ENCODE measurements around the gene GALE. TPM values are rescaled to one million over a fixed set of nuclear protein-coding genes. Genes with fewer than 3 reads are reported as not detected.
A peak's percentile ranks its signal among the peaks of the same experiment; 100 is the strongest.

GALE gene
- total and polyA plus RNA-seq, 2 of the 13 experiments (the other 11 are each of a cell fraction or from before 2014, with no cell fraction given) = 85.2 to 88.4 TPM

DNA sequence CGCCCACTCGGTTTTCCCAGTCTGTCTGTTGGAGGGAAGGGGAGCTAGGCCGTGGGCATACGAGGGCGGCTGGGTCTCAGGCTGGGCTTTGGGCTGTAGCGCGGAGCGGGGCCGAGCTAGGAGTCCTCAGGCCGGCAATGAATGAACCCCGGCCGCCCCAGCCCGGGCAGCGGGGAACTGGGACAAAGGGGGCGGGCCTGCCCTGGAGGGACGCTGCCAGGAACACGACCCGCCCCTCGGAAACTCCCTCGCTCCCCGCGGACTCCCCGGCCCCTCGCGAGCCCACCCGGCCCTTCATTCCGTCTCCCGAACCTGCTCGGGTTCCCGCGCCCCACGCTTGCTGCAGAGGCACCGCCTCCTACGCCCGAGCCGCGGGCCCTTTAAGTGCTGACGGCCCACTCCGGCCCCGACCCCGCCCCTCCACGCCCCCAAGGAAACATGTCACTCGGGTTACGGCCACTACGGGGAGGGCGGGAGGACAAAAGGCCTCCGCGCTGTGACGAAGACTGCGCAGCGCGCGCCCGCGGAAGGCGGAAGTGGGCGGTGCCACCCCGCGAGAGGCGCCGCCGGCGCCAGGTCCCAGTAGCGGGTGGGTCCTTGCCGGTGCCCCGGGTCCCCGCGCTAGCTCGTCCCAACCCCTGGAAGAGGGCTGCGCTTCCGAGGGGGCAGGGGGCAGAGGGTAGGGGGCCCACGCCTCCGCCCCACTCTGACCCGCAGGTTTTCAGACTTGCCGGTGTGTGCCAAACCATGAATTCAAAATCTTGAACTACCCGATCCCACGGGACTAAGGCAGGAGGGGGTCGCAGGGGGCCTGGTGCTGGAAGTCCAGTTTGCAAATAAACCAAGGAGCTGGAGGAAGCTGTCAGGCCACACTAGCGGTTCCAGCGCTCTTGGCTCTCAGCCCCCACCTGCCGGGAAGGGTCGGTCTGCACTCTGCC lies at the start of gene GALE (continued):
- TF ChIP-seq, protein P1, sequence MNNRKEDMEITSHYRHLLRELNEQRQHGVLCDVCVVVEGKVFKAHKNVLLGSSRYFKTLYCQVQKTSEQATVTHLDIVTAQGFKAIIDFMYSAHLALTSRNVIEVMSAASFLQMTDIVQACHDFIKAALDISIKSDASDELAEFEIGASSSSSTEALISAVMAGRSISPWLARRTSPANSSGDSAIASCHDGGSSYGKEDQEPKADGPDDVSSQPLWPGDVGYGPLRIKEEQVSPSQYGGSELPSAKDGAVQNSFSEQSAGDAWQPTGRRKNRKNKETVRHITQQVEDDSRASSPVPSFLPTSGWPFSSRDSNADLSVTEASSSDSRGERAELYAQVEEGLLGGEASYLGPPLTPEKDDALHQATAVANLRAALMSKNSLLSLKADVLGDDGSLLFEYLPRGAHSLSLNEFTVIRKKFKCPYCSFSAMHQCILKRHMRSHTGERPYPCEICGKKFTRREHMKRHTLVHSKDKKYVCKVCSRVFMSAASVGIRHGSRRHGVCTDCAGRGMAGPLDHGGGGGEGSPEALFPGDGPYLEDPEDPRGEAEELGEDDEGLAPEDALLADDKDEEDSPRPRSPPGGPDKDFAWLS (CRISPR knock-in tag; IDR thresholded peaks at IDR 0.05; ENCODE audit: borderline replicate concordance) = no peak
- TF ChIP-seq RXRA (CRISPR knock-in tag; IDR thresholded peaks at IDR 0.05) = no peak
- no peak for TF ChIP-seq ZNF75D (CRISPR knock-in tag; IDR thresholded peaks at IDR 0.05; ENCODE audit: borderline replicate concordance)
- TF ChIP-seq SATB2 (CRISPR knock-in tag; IDR thresholded peaks at IDR 0.05) = no peak
- TF ChIP-seq, protein P2, sequence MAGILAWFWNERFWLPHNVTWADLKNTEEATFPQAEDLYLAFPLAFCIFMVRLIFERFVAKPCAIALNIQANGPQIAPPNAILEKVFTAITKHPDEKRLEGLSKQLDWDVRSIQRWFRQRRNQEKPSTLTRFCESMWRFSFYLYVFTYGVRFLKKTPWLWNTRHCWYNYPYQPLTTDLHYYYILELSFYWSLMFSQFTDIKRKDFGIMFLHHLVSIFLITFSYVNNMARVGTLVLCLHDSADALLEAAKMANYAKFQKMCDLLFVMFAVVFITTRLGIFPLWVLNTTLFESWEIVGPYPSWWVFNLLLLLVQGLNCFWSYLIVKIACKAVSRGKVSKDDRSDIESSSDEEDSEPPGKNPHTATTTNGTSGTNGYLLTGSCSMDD (CRISPR knock-in tag; IDR thresholded peaks at IDR 0.05) = no peak
- TF ChIP-seq RBM39 (IDR thresholded peaks at IDR 0.05; ENCODE audit: low read depth, low read length, poor library complexity, severe bottlenecking) = no peak
- no peak for TF ChIP-seq ZNF567 (CRISPR knock-in tag; IDR thresholded peaks at IDR 0.05; ENCODE audit: borderline replicate concordance)
- peak; percentile 92 for TF ChIP-seq SAP130 (CRISPR knock-in tag; IDR thresholded peaks at IDR 0.05; ENCODE audit: low read depth)
- no peak for TF ChIP-seq ZNF101 (CRISPR knock-in tag; IDR thresholded peaks at IDR 0.05; ENCODE audit: borderline replicate concordance, low read depth)
- TF ChIP-seq, protein P3, sequence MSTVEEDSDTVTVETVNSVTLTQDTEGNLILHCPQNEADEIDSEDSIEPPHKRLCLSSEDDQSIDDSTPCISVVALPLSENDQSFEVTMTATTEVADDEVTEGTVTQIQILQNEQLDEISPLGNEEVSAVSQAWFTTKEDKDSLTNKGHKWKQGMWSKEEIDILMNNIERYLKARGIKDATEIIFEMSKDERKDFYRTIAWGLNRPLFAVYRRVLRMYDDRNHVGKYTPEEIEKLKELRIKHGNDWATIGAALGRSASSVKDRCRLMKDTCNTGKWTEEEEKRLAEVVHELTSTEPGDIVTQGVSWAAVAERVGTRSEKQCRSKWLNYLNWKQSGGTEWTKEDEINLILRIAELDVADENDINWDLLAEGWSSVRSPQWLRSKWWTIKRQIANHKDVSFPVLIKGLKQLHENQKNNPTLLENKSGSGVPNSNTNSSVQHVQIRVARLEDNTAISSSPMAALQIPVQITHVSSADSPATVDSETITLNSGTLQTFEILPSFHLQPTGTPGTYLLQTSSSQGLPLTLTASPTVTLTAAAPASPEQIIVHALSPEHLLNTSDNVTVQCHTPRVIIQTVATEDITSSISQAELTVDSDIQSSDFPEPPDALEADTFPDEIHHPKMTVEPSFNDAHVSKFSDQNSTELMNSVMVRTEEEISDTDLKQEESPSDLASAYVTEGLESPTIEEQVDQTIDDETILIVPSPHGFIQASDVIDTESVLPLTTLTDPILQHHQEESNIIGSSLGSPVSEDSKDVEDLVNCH (CRISPR knock-in tag; IDR thresholded peaks at IDR 0.05) = no peak
- TF ChIP-seq, protein P4, sequence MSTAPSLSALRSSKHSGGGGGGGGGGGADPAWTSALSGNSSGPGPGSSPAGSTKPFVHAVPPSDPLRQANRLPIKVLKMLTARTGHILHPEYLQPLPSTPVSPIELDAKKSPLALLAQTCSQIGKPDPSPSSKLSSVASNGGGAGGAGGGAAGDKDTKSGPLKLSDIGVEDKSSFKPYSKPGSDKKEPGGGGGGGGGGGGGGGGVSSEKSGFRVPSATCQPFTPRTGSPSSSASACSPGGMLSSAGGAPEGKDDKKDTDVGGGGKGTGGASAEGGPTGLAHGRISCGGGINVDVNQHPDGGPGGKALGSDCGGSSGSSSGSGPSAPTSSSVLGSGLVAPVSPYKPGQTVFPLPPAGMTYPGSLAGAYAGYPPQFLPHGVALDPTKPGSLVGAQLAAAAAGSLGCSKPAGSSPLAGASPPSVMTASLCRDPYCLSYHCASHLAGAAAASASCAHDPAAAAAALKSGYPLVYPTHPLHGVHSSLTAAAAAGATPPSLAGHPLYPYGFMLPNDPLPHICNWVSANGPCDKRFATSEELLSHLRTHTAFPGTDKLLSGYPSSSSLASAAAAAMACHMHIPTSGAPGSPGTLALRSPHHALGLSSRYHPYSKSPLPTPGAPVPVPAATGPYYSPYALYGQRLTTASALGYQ (CRISPR knock-in tag; IDR thresholded peaks at IDR 0.05) = no peak
- TF ChIP-seq, protein P5, sequence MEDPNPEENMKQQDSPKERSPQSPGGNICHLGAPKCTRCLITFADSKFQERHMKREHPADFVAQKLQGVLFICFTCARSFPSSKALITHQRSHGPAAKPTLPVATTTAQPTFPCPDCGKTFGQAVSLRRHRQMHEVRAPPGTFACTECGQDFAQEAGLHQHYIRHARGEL (CRISPR knock-in tag; IDR thresholded peaks at IDR 0.05) = no peak
- TF ChIP-seq, protein P6, sequence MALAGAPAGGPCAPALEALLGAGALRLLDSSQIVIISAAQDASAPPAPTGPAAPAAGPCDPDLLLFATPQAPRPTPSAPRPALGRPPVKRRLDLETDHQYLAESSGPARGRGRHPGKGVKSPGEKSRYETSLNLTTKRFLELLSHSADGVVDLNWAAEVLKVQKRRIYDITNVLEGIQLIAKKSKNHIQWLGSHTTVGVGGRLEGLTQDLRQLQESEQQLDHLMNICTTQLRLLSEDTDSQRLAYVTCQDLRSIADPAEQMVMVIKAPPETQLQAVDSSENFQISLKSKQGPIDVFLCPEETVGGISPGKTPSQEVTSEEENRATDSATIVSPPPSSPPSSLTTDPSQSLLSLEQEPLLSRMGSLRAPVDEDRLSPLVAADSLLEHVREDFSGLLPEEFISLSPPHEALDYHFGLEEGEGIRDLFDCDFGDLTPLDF (CRISPR knock-in tag; IDR thresholded peaks at IDR 0.05) = peak; percentile 84
- TF ChIP-seq NR2F6 (IDR thresholded peaks at IDR 0.05) = no peak
- peak; percentile 30; the same call in 1 of the 2 replicates for TF ChIP-seq NR2F6 (CRISPR knock-in tag; IDR thresholded peaks at IDR 0.05)
- TF ChIP-seq ZKSCAN5 (CRISPR knock-in tag; IDR thresholded peaks at IDR 0.05) = no peak; the same call in 1 of the 2 replicates
- TF ChIP-seq, protein P7, sequence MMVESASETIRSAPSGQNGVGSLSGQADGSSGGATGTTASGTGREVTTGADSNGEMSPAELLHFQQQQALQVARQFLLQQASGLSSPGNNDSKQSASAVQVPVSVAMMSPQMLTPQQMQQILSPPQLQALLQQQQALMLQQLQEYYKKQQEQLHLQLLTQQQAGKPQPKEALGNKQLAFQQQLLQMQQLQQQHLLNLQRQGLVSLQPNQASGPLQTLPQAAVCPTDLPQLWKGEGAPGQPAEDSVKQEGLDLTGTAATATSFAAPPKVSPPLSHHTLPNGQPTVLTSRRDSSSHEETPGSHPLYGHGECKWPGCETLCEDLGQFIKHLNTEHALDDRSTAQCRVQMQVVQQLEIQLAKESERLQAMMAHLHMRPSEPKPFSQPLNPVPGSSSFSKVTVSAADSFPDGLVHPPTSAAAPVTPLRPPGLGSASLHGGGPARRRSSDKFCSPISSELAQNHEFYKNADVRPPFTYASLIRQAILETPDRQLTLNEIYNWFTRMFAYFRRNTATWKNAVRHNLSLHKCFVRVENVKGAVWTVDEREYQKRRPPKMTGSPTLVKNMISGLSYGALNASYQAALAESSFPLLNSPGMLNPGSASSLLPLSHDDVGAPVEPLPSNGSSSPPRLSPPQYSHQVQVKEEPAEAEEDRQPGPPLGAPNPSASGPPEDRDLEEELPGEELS (CRISPR knock-in tag; IDR thresholded peaks at IDR 0.05) = peak; percentile 55
